NCI-H128 (cell line): ENCODE results near the gene CRYZL1.
"Not testable (repeated sequence)": the region's sequence is repeated elsewhere in the genome, so short reads cannot be mapped to it uniquely, and the experiment has no call there.

Experiments
- DNase-seq: peaks from one replicate; lab custom pipeline; 2025; ENCODE audit not compliant: unreplicated experiment; lab: John Stamatoyannopoulos, UW

The CRYZL1 gene

DNA sequence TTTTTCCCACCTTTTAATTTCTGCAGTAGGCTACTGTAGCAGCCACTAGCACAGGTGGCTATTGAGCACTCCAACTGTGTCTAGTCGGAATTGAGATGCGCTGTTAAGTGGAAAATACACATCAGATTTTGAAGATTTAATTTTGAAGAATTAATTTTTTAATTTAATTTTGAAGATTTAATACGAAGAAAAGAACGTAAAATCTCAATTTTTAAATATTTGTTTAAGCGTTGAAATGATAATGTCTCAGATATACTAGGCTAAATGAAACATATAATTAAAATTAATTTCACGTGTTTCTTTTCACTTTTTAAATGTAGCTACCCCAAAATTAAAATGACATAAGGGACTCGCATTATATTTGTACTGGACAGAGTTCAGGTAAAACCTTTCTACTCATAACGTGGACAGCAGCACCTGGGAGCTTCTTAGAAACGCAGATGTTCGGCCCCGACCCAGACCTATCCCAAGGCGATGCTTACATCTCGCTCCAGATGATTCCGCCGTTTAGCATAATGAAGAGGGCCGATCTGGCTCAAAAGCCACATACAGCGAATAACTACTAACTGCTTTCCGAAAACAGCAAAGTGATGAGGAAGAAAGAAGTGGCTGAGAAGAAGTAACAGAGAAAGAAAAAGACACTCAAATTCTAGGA lies 717 bp downstream of the CRYZL1 start:
- DNase-seq, result peak; percentile 12

DNA sequence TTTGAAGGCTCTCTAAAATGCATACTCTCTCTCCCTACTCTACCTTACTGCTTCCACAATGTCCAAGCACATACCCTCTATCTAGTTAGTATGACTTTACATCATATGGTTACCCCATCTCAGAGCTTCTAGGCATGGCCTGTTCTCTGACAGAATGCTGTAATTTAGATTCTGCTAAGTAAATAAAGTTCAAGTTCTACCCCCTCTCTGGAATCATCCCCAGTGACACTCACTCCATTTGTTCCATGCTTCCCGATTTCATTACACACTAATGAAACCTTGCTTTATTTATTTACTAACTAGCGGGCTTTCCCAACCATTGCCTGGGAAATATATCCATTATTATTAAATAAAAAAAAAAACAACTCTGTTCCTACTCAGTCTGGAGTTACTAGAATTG lies 7.3 kb downstream of the CRYZL1 start:
- no peak for DNase-seq

GRCh38 chr21:33626151-33626550 lies 15.4 kb downstream of the CRYZL1 start:
- not testable (repeated sequence) for DNase-seq

GRCh38 chr21:33622253-33622652 lies 19.3 kb downstream of the CRYZL1 start:
- DNase-seq, result no peak

GRCh38 chr21:33619726-33620125 lies 21.8 kb downstream of the CRYZL1 start:
- no peak for DNase-seq

DNA sequence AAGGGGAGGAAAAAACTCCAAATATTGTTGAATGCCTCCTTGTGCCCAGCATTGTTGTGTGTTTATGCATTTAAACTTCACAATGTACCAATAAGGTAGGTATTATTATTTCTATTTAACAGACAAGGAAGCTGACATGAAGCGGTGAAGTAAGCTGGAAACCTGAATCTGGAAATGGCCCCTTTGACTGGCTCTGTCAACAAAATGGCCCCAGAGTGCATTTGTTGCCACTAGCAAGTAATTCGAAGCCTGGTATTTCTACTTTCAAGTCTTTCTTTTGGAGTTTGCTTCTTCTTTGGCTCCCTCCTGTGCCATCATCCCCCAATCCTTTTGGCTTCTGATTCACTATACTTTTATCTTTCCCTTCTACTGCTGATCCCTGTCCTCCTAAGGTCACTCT lies 23.1 kb downstream of the CRYZL1 start:
- DNase-seq, result no peak

- DNase-seq, result not testable (repeated sequence)
Measured at GRCh38 chr21:33617565-33617964, 24.0 kb downstream of the CRYZL1 start.

DNA sequence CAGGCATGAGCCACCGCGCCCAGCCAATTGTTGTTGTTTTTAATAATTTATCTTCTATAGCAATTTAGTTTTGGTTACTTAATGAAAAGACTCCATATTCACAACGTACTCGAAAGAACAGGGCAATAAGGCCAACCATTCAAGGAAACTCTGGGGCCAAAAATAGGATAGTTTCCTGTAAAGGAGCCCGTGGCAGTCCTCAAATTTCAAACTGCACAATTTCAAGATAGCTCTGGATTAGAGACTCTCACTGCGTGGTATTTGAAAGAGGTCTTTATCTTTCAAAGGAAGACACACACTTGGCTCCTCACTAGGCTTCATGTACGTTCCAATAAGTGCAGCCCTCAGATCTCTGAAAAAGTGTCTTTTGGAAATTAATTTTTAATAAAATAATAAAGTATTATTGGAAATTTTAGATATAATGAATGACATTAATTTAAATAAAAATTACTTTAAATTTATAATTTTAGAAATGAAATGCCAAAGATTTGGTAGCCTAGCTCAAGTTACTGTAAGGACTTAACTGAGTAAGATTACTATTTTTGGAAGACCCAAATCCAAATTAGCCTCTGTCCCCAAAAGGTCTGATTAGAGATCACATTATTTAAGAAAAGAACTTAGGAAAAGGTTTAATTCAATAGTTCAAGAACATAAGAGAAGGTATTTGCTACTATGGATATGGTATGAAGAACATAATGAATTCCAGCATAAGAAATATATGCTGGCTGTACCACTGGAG lies 30.4 kb downstream of the CRYZL1 start:
- no peak for DNase-seq

DNA sequence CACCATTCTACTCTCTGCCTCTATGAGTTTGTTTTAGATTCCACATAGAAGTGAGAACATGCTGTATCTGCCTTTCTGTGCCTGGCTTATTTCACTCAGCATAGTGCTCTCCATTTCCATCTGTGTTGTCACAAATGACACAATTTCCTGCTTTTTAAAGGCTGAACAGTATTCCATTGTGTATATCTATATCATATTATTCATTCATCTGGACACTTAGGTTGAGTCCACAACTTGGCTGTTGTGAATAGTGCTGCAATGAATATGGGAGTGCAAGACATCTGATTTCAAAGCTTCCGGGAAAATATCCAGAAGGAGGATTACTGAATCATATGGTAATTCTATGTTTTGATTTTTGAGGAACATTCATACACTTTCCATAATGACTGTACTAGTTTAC lies 33.0 kb downstream of the CRYZL1 start:
- DNase-seq, result no peak

DNA sequence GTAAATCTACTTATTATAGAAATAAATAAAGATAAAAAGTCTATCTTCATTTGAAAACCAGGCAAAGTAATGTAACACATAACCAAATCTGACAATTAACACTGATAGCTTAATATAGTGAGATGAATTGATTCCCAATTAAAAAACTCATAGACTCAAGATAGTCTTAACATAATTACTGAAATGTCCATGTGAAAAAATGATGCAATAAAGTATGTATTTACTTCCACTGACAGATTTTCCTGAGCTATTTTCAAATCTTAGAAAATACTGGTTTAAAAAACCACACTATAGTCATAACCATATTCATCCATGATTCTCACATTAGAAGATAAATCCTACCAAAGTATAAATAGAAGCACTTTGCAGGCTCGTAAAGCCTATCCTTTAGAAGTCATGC lies 43.5 kb downstream of the CRYZL1 start:
- no peak for DNase-seq

DNA sequence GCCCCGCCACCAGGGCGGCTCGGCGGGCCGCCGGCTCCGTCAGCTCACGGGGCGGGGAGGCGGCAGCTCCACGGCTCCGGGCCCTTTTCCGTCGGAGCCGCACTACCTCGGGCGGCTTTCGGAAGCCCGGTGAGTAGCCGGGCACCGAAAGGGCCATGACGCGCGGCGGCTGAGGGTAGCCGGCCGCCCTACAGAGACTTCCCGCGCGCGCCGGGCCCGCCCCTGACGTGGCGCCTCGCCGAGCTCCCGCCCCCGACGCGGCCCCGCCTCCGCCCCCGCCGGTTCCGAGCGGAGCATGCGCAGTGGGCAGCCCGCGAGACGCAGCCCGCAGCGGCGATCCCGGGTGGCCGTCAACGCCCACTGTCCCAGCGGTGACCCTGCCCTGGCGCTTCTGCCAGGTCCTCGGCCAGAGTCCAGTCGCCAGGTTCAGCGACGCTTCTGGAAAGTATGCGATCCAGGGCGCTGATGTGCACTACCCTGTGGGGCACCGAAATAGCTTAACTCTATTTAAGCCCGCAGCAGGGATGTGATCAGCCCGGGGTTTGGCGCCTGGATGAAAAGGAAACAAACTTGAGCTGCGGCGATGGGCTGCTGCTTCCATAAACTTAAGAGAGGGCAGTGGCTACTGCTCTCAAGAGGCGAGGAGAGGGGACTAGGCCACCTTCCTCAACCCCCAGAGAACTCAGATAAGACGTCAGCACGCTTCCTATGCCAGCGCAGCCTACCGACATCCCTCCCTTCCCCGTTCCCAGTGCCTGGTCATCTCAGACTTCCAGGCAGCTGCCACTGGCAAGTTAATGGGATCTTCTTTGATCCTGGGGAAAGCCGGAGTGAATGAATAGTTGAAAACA lies 52.8 kb downstream of the CRYZL1 start, which contains the start of gene DONSON:
Gene DONSON, minus strand, starts transcription at position 200 of the 851 bp plus-strand sequence. Its CDS starts 43 bp downstream, at position 157.
- peak; percentile 78 for DNase-seq

DNA sequence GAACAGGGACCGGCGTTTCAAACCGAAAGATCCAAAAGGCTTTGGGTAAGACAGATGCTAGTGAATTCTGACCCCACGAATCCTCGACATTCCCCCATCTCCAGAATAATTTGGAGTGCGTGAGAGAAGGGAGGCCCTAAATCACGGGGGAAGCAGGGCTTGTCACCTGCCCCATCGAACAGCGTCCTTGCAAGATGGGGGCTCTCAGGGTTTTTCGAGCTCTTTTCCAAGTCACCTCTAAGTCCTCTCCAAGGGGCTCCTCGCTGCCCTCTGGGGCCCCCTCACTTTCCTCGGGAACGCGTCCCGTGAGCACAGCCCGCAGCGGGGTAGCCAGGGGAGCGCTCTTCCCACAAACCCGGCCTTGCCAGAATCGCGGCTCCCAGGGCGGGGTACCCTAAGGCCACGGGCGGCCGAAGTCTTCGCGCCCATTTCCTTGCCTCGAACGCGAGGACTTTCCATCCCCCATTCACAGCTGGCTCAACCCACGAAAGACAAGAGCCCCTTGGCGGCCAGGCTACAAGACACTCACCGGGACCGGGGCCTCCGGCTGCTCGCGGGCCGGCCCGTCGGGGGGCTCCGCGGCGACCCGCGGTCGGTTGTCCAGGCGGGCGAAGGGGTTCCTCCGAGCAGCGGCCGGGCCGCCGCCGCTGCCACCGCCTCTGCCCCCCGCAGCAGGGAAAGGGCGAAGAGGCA lies 53.6 kb downstream of the CRYZL1 start:
- DNase-seq, result no peak

- DNase-seq, result no peak
Measured at GRCh38 chr21:33586927-33587326, 54.6 kb downstream of the CRYZL1 start.

- DNase-seq, result no peak
Measured at GRCh38 chr21:33584455-33584854, 57.1 kb downstream of the CRYZL1 start.

- DNase-seq, result no peak
Measured at GRCh38 chr21:33578959-33579542, 62.5 kb downstream of the CRYZL1 start.

DNA sequence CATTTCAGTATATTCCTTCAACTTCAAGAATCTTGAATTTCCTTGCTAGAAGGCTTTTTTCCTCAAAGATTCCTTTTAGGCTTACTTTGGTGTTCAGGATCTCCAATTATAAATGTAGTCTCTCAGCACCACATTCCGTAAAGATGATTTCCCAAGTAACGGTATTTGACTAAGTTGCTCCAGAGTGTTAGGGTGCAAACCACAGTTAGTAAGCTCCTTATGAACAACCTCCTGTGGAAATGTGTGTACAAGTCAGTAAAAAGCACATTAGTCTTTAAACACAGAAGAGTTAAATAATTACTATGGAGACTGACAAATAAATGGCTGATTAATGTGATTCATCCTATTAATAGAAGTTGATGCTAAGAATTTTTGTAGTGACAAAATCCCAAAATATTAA lies 63.3 kb downstream of the CRYZL1 start:
- no peak for DNase-seq

- DNase-seq, result not testable (repeated sequence)
Measured at GRCh38 chr21:33576741-33577141, 64.8 kb downstream of the CRYZL1 start.

GRCh38 chr21:33572350-33572749 lies 69.2 kb downstream of the CRYZL1 start:
- no peak for DNase-seq

GRCh38 chr21:33569991-33570390 lies 71.5 kb downstream of the CRYZL1 start:
- no peak for DNase-seq

- DNase-seq, result no peak
Measured at GRCh38 chr21:33568448-33568847, 73.1 kb downstream of the CRYZL1 start.

DNA sequence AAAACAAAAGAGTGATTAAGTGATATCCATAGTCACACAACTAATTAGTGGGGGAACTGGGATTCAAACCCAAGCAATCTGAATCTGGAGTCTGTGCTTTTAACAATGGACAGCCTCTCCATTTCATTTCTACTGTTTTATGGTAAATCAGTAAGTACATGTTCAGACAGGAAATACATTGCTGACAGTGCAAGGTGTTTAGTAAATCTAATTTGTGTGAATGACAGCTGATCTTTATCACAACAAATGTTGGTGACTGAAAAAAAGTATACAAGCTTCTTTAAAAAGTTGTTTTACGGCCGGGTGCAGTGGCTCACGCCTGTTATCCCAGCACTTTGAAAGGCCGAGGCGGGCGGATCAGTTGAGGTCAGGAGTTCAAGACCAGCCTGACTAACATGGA lies 73.6 kb downstream of the CRYZL1 start:
- DNase-seq, result no peak
